Skeletal muscle cell (primary cell): ENCODE data around the gene SLIT3.

Experiments
- DNase-seq: peaks from one replicate; pipeline ENCODE4 v3.0.0-alpha.2; 2010; ENCODE audit warnings: low read depth
- H3K4me3 ChIP-seq: 2 replicates; pipeline ENCODE4 v1.5.1; 2011; ENCODE audit warnings: low read depth, mild to moderate bottlenecking, control low read depth, low read length, moderate library complexity

Gene SLIT3

GRCh38 chr5:168934169-168934568 lies 366.8 kb downstream of the SLIT3 start:
- DNase-seq = no peak
- no peak overlapping the region for H3K4me3 ChIP-seq

- DNase-seq = no peak
- no peak overlapping the region for H3K4me3 ChIP-seq
These were observed 368.3 kb downstream of the SLIT3 start for GRCh38 chr5:168932400-168933189.

GRCh38 chr5:168931638-168932345 lies 369.1 kb downstream of the SLIT3 start:
- no peak overlapping the region for H3K4me3 ChIP-seq
- DNase-seq = peak; percentile 83

- H3K4me3 ChIP-seq = no peak overlapping the region
- DNase-seq = no peak
These were observed 371.3 kb downstream of the SLIT3 start for GRCh38 chr5:168929656-168930055.

- no peak overlapping the region for H3K4me3 ChIP-seq
- DNase-seq = no peak
These were observed 375.8 kb downstream of the SLIT3 start for GRCh38 chr5:168925160-168925559.

DNA sequence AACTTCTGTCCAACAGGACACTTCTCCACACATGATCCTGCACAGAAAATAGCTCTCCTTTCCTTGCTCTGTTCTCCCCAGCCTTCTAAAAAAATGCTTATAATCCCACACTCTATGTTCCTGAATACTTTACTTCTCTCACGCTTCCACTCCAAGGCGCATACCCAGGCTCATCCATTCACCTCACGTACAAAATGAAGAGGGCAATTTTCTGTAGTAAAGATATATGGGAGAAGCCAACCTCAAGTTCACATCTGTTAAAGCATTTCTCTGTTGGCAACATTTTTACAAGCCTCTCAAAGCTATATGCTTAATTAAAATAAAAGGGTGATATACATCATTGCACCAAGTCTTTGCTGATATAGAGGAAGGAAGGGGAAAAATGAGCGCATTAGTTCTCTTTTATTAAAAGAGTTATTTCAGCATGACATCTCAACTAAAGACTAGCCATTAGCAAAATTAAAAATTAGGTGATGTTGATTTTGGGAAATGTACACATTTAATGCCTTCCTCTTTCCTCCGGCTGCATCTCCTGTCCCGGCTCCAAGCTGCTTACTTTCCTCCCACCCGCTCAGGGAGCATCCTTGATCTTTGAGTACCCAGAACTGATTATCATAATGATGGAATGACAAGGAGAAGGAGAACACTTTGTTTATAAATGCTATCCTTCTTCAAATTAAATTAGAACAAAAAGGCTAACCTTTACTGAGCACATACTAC lies 379.6 kb downstream of the SLIT3 start:
- DNase-seq = no peak
- H3K4me3 ChIP-seq = no peak overlapping the region

DNA sequence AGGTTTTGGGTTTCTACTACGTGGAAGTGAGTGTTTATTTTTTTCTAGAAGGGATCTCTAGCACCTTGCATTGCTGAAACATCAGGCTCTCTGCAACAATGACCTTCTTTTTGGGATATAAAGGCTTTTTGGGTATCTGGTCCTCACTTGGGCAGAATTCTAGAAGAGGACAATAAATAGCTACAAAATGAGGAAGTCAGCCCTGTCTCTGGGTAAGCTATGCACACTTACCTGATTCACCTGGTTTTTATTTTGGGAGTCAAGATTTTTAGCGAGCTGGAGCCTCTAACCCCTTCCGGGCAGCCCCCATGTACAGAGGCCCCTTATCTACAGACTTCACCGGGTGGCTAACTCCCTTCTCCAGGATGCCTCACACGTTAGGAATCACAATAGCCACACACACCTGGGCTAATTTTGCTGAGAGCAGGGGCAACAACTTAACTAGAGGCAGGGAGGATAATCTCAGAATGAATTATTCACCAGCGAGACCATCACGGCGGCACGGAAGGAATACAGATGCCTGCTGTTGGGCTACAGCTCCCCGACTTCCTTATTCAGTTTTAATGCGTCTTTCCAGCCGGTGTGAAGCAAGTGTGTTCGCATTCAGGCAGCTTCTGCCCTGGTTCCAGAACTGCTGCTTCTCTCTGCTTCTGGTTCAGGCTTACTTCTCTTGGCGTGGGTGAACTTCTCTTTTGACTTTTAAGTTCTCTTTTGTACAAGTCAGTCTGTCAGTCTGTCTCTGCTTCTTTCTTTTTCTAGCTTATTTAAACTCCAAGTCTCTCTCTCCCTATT lies 380.7 kb downstream of the SLIT3 start:
- no peak for DNase-seq
- no peak overlapping the region for H3K4me3 ChIP-seq

GRCh38 chr5:168917947-168918600 lies 382.9 kb downstream of the SLIT3 start:
- H3K4me3 ChIP-seq = no peak overlapping the region
- no peak for DNase-seq

DNA sequence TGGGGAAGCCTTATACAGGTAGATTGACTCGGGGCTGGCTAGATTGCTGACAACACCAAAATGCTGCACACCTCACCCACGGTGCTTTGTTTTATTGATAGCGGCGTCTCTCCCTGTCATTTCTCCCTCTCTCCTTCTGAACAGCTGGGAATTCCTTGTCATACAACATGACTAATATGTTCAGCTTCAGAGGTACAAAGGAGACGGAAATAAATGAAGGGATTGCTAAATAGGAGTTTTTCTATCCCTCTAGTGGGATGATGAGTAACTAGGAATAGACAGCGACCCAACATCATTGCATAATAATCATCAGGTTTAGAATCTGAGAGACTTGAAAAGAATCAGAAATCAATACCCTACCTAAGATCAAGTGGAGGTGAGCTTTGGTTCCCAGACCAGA lies 384.1 kb downstream of the SLIT3 start:
- peak; percentile 19 for DNase-seq

DNA sequence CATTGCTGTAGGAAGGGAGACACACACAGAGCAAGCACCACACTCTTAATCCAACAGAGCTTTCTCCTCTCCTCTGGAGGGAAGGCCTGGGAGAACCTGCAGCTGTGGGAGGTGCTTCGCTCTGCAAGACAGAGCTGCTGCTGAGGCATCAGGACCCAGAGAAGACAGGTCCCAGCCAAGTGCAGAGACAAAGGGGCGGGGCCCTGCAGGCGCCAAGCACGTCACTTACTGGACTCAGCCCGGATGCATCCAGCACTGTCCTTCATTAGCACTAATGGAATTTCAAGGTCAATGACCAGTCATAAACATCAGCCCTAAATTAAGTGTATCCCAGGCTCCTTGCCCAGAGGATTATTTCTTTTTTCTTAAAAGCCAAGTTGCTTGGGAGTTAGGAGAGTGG lies 384.7 kb downstream of the SLIT3 start:
- no peak overlapping the region for H3K4me3 ChIP-seq
- peak; percentile 20 for DNase-seq

More for the DNA sequence above, 384.1 kb downstream of the SLIT3 start:
- H3K4me3 ChIP-seq = no peak overlapping the region

DNA sequence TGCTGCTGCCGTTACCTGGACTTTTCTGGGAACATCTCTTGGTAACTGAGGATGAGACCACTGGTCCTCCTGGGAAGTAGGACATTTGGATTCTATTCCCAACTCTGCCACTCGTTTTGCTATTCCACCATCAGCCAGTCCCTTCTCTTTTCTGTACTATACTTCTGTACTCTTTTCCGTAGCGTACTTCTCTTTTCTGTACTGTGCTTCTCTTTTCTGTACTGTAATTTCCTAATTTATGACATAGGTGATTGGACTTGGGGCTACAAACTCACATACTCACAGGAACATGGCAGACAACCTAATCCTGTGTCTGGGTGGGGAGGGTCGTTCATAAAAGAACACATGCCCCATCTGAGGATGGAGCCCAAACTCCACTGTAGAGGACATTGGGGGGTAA lies 386.4 kb downstream of the SLIT3 start:
- H3K4me3 ChIP-seq = no peak overlapping the region
- no peak for DNase-seq

- H3K4me3 ChIP-seq = no peak overlapping the region
- DNase-seq = no peak
These were observed 390.1 kb downstream of the SLIT3 start for GRCh38 chr5:168910874-168911273.

DNA sequence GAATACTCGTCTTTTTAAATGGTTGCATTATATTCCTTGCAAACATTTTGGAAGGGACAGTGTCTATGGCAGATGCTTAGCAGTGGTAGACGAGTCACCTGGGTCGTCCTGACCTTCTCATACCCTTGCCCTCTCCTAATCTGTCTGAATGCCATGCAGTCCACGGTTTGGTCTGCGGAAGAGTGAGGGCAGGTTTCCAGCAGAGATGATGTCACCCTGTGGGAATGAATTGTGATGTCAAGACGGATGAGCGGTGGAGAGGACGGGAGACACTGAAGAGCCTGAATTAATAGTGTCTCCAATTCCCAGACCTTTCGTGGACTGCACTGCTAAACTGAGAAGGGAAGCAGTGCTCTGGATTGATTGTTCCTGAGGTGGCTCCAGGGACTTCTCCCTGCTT lies 392.7 kb downstream of the SLIT3 start:
- peak; percentile 16 for DNase-seq

GRCh38 chr5:168903061-168903460 lies 397.9 kb downstream of the SLIT3 start:
- DNase-seq = no peak
- H3K4me3 ChIP-seq = no peak overlapping the region

More for the DNA sequence above, 392.7 kb downstream of the SLIT3 start:
- no peak overlapping the region for H3K4me3 ChIP-seq

- no peak overlapping the region for H3K4me3 ChIP-seq
- DNase-seq = no peak
These were observed 401.3 kb downstream of the SLIT3 start for GRCh38 chr5:168899673-168900072.

- no peak overlapping the region for H3K4me3 ChIP-seq
- no peak for DNase-seq
These were observed 401.7 kb downstream of the SLIT3 start for GRCh38 chr5:168899264-168899663.

DNA sequence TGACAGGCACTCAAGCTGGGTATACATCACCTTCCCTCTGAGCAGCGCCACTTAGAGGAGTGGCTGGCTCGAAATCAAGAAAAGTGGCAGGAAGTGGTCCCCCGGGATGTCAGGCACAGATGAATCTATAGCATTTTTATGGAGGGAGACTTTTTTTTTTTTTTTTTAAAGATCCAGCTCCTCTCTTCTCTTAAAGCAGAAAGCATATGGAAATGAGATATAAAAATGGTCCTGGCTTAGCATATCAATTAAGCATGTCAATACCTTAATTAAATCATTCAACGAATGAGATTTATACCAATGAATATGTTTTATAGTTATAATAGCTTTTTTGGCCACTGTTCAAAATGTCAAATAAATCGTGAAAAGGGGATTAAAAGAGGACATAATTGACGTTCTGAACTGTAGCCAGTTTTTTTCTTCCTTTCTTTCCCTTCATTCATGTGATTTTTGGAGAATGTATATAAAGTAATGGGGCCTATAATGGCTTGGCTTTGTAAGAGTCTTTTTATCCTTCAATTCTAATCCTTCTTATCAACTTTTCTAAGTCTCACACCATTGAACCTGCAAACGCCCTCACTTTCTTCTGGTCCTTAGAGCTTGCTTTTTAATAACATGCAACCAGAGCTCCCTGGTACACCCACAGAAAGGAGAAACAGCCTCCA lies 402.6 kb downstream of the SLIT3 start:
- H3K4me3 ChIP-seq = no peak overlapping the region
- DNase-seq = no peak

DNA sequence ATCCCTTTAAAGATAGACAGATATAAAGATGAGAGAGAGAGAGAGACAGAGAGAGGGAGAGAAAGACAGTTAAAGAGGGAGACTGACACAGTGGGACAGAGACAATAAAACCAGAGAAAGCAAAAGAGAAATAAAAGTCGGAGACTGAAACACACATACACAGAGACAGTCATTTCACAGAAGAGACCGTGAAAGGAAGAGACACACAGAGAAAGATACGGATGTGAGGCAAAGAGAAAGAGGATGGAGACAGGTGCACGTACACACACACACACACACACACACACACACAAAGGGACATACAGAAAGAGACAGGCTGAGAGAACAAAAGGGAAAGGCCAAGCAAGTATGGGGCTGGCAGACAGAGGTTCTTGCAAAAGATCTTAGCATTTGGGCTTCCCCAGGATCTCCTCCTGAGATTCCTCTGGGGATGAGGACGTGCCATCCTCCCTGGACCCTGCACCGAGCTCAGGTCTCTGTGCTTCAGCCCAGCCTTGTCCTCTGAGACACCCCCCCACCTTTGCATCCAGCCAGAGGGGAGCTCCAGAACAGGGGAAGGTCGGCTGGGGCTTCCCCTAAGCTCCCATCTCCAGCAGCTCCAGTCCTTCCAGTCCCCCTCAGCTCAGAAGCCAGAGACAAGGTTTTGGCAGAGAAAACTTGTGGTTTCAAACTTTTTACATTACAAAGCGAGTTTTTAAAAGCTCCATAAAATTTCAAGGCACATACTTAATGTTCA lies 403.4 kb downstream of the SLIT3 start:
- H3K4me3 ChIP-seq = no peak overlapping the region
- no peak for DNase-seq
